ENCODE data around the gene ASAP3. TPM values are rescaled to one million over a fixed set of nuclear protein-coding genes. Genes with fewer than 3 reads are reported as not detected.

ASAP3 gene
- total RNA-seq, 1 donor from 2014 or later, result 35.9 TPM

DNA sequence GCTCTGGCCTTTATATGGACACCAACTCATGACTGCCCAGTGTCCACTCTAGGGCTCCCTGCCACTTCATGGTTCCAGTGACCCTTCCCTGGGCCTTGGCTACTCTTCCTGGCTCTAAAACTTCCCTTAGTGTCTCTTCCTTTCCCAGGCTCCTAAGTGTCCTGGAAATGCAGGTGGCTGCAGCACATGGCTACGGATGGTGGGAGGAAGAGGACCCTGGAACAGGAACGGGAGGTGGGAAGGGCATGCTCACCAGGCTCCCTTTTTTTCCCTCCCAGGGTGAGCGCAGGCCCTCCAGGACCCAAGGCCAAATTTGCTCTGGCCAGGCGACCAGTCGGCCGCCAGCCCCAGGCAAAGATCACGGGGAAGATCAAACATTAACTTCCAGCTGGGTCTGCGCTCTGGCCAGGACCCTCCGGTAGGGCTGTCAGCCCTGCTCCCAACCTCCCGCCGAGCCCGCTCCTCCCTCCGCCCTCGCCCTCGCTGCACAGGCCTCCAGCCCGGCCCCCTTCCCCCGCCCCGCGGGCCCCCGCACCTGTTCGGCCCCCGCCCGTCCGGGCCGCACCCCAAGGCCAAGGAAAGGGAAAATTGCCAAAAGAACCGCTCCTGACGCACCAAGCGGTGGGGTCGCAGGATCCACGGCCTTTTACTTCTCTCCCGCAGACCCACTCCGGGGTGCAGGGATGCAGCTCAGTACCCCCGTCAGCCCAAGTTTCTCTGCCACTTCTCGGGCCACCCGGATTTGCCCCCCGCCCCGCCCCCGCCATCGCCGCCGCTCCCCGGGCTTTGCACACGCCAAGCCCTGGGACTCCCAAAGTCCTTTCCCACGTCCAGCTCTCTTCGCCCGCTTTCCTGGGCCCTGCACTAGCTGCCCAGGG lies 60.3 kb downstream of the ASAP3 start:
- no peaks in the 10 kb centered on the region for H3K36me3 ChIP-seq
- TF ChIP-seq, protein P1, sequence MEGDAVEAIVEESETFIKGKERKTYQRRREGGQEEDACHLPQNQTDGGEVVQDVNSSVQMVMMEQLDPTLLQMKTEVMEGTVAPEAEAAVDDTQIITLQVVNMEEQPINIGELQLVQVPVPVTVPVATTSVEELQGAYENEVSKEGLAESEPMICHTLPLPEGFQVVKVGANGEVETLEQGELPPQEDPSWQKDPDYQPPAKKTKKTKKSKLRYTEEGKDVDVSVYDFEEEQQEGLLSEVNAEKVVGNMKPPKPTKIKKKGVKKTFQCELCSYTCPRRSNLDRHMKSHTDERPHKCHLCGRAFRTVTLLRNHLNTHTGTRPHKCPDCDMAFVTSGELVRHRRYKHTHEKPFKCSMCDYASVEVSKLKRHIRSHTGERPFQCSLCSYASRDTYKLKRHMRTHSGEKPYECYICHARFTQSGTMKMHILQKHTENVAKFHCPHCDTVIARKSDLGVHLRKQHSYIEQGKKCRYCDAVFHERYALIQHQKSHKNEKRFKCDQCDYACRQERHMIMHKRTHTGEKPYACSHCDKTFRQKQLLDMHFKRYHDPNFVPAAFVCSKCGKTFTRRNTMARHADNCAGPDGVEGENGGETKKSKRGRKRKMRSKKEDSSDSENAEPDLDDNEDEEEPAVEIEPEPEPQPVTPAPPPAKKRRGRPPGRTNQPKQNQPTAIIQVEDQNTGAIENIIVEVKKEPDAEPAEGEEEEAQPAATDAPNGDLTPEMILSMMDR (IDR thresholded peaks at IDR 0.05), result no peak
- peak overlapping the region; percentile 42 for H3K27ac ChIP-seq
- DNase-seq, result peak; percentile 88
- ATAC-seq, result peak; percentile 72
- intact Hi-C loops (cut with DNase I), result no loop called here
- no peaks in the 10 kb centered on the region for H3K27me3 ChIP-seq
- H3K4me3 ChIP-seq, result peak overlapping the region; percentile 68
- H3K9me3 ChIP-seq, result no peaks in the 10 kb centered on the region
- H3K4me1 ChIP-seq, result peaks cover 23% of the 10 kb centered on the region

DNA sequence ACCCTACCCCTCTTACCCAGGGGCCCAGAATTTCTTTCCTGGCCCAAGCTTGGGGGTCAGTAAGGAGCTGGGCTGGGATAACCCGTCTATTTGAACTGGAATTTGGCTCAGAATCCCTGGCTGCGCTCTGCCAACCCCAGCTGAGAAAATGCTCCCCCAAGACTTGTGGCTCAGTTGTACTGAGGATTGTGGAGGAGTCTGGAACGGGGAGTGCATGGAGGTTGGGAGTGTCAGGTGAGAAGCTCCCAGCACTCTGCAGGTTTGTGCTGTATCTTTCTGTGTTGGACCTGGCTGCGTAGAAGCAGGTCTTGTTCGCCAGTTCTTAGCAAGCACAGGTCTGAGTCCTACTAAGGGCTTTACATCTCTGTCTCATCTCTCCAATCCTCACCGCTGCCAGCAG lies 61.0 kb downstream of the ASAP3 start:
- peaks cover 23% of the 10 kb centered on the region for H3K4me1 ChIP-seq
- peak overlapping the region; percentile 70 for H3K27ac ChIP-seq
- intact Hi-C loops (cut with DNase I), result no loop called here
- no peaks in the 10 kb centered on the region for H3K36me3 ChIP-seq
- H3K27me3 ChIP-seq, result no peaks in the 10 kb centered on the region
- TF ChIP-seq, protein P1 (IDR thresholded peaks at IDR 0.05), result no peak
- ATAC-seq, result no peak
- H3K4me3 ChIP-seq, result peak overlapping the region; percentile 68
- H3K9me3 ChIP-seq, result no peaks in the 10 kb centered on the region
- no peak for DNase-seq

DNA sequence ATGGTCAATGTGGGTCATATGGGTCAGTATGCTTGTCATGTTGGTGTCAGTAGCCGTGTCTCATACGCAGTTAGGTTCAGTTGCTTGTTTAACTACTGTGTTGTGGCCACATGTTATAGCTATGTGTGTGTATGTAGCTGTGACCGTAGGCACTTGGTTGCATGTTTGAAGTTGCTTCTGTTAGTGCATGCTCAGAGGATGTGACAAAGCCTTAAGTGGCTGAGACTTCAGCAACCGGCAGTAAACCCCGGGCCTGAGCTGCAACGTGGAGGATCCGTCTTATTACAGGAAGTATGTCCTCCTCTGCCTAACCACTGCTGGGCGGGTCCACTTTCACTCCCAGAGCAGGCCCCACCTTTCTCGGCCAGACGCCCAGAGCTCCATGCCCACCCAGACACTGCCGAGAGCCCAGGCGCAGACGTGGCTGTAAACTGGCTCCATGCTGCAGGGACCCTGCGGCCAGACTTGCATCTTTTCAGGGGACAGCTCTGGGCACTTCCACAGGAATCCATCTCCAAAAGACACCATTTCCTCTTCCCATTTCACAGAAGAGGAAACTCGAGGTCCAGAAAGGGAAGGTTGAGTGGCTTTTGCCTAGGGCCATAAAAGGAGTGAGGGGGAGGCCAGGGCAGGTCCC lies 61.6 kb downstream of the ASAP3 start:
- H3K27ac ChIP-seq, result peak overlapping the region; percentile 70
- H3K36me3 ChIP-seq, result no peaks in the 10 kb centered on the region
- no peaks in the 10 kb centered on the region for H3K27me3 ChIP-seq
- TF ChIP-seq, protein P1 (IDR thresholded peaks at IDR 0.05), result no peak
- H3K9me3 ChIP-seq, result no peaks in the 10 kb centered on the region
- ATAC-seq (peak; percentile 71), DNase-seq (peak; percentile 85)
- peak overlapping the region; percentile 14 for H3K4me3 ChIP-seq
- H3K4me1 ChIP-seq, result peaks cover 23% of the 10 kb centered on the region
- intact Hi-C loops (cut with DNase I), result no loop called here

DNA sequence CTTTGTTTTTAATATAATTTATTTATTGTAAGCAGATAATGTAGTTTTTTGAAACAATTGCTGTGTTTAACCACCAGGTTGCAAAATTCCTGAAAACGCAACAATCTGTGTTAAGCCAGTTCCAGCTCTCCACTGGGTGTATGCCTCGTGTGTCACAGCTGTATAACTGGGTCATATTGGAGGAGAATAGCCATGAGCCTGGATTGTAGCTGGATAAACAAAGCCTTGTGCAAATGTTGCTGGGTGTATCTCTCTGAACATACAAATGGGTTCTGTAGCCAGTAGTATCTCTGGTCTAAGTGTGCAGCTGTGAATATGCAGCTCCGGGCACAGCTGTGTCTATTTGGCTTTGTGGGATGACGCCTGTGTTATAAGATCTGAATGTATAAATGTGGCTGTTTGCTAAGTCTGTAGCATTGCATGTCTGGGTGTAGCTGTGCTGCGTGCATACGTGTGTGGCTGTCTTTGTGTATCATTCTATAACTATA lies 62.2 kb downstream of the ASAP3 start:
- TF ChIP-seq, protein P1 (IDR thresholded peaks at IDR 0.05), result peak; percentile 11
- Histone ChIP-seq H3K36me3 (no peaks in the 10 kb centered on the region), H3K4me3 (no peak overlapping the region), H3K27me3 (no peaks in the 10 kb centered on the region), H3K27ac (peak overlapping the region; percentile 70), H3K4me1 (peaks cover 23% of the 10 kb centered on the region), H3K9me3 (no peaks in the 10 kb centered on the region)
- DNase-seq (no peak), ATAC-seq (no peak)
- intact Hi-C loops (cut with DNase I), result no loop called here

DNA sequence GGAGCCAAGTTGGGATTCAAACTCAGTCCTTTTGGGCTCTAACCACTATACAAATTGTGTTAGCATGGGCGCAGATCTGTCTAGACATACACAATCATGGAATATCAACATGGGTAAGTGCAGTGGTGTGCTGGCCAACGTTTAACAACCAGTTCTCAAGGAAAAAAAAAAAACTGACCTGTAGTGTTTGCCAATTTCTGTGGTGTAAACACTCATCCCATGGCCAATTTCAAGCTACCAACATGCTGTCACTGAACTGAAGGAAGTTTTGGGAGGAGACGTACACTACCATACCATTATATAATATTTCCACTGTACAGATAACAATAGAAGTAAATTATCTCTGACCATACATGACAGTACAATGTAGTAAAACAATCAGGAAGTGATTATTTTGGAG lies 62.6 kb downstream of the ASAP3 start:
- H3K4me1 ChIP-seq, result peaks cover 23% of the 10 kb centered on the region
- ATAC-seq (no peak), DNase-seq (no peak)
- H3K27ac ChIP-seq, result no peak overlapping the region
- no peaks in the 10 kb centered on the region for H3K36me3 ChIP-seq
- no peak overlapping the region for H3K4me3 ChIP-seq
- H3K27me3 ChIP-seq, result no peaks in the 10 kb centered on the region
- intact Hi-C loops (cut with DNase I), result no loop called here
- TF ChIP-seq, protein P1 (IDR thresholded peaks at IDR 0.05), result no peak
- H3K9me3 ChIP-seq, result no peaks in the 10 kb centered on the region
